ENCODE results near the gene NPFFR1.

The NPFFR1 gene

DNA sequence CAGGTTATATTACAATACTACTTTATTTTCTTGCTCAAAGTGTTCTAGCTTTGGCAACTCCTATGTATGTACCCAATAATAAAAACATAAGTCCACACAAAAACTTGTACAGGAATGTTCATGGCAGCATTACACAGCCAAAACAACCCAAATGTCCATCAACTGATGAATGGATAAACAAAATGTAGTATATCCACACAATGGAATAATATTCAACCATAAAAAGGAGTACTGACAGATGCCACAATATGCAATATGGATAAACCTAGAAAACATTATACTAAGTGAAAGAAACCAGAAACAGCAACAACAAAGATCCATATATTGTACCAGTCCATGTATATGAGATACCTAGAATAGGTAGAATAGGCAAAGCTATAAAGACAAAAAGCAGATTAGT lies 71.5 kb downstream of the NPFFR1 start:
- TF ChIP-seq, protein P1, sequence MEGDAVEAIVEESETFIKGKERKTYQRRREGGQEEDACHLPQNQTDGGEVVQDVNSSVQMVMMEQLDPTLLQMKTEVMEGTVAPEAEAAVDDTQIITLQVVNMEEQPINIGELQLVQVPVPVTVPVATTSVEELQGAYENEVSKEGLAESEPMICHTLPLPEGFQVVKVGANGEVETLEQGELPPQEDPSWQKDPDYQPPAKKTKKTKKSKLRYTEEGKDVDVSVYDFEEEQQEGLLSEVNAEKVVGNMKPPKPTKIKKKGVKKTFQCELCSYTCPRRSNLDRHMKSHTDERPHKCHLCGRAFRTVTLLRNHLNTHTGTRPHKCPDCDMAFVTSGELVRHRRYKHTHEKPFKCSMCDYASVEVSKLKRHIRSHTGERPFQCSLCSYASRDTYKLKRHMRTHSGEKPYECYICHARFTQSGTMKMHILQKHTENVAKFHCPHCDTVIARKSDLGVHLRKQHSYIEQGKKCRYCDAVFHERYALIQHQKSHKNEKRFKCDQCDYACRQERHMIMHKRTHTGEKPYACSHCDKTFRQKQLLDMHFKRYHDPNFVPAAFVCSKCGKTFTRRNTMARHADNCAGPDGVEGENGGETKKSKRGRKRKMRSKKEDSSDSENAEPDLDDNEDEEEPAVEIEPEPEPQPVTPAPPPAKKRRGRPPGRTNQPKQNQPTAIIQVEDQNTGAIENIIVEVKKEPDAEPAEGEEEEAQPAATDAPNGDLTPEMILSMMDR (conservative IDR thresholded peaks at IDR 0.05; ENCODE audit: control insufficient read depth, insufficient read depth, low read depth, low read length): no peak
- DNase-seq (ENCODE audit: low read depth): no peak
- H3K4me3 ChIP-seq (ENCODE audit: control insufficient read depth, low read depth, low read length): no peak overlapping the region

DNA sequence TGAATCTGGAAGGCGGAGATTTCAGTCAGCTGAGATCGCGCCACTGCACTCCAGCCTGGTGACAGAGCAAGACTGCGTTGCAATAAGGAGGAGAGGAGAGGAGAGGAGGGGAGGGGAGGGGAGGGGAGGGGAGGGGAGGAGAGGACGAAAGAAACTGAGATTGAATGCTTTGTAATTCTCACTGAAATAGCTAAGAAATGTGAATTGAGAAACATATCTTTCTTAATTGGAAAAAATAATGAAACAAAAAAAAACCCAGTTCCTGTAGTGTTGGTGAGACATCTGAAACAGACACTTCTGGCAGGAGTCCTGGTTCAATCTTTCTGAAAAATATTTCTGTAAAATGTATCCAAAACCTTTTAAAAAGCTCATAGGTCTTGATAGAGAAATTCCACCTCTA lies 77.0 kb downstream of the NPFFR1 start:
- DNase-seq (ENCODE audit: low read depth): no peak
- no peak overlapping the region for H3K4me3 ChIP-seq (ENCODE audit: control insufficient read depth, low read depth, low read length)
- TF ChIP-seq, protein P1 (conservative IDR thresholded peaks at IDR 0.05; ENCODE audit: control insufficient read depth, insufficient read depth, low read depth, low read length): no peak

DNA sequence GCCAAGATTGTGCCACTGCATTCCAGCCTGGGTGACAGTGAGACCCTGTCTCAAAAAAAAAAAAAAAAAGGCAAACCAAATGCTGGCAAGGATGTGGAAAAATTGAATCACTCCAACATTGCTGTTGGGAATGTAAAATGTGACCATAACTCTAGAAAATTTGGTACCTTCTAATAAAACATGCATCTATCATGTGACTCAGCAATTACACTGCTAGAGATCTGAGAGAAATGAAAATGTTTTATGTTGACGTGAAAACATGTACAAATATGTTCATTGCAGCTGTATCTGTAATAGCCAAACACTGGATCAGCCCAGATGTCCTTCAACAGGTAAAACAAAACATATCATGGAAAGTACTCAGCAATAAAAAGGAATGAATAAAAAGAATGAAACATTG lies 82.7 kb downstream of the NPFFR1 start:
- DNase-seq (ENCODE audit: low read depth): no peak
- no peak overlapping the region for H3K4me3 ChIP-seq (ENCODE audit: control insufficient read depth, low read depth, low read length)
- TF ChIP-seq, protein P1 (conservative IDR thresholded peaks at IDR 0.05; ENCODE audit: control insufficient read depth, insufficient read depth, low read depth, low read length): no peak

DNA sequence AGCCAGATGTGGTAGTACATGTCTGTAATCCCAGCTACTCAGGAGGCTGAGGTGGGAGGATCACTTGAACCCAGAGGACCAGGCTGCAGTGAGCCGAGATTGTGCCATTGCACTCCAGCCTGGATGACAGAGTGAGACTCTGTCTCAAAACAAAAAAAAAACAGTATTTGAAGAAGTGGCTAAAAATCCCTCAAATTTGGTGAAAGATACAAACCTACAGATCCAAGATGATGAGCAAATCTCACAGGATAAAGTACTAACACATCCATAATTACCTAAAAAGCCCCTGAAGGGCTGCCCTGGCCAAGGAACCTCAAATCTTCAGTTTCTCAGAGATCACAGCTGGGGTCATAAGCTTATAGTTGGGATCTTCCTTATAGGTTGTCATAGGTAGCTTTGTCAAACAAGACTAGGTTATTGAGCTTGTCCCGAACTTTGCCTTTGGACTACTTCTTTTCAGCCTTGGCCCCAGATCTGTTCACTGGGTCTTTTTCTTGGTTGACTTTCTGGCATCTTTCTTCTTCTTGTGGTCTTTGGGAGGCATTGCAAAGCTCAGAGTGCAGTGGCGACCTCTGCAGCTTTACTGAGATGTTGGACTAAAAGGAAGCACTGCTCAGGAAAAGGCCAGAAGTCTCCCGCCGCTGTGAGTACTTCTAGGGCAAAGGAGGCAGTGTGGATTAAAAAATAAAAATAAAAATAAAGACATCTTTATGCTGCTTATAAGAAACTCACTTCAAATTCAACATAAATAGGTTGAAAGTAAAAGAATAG lies 84.9 kb downstream of the NPFFR1 start:
- DNase-seq (ENCODE audit: low read depth): no peak
- TF ChIP-seq, protein P1 (conservative IDR thresholded peaks at IDR 0.05; ENCODE audit: control insufficient read depth, insufficient read depth, low read depth, low read length): no peak

More for the DNA sequence above, 84.9 kb downstream of the NPFFR1 start:
- no peak overlapping the region for H3K4me3 ChIP-seq (ENCODE audit: control insufficient read depth, low read depth, low read length)

Measured in fibroblast of mammary gland (primary cell).